Loucy (cell line): Measurements from ENCODE around the gene BST1.

Experiments
- EZH2phosphoT487 ChIP-seq: fragments of 200-600 bp; IDR thresholded peaks from 2 replicates; pipeline ENCODE4 v1.6.1; 2018; ENCODE audit warnings: antibody characterized with exemption, mild to moderate bottlenecking, moderate library complexity, borderline replicate concordance
- TF ChIP-seq, protein P1 (sequence below): fragments of 200-600 bp; sonication (generic); conservative IDR thresholded peaks from 2 replicates; pipeline ENCODE4 v1.5.1; 2014; ENCODE audit warnings: mild to moderate bottlenecking, antibody characterized with exemption, low read length

- TF ChIP-seq, protein P1, sequence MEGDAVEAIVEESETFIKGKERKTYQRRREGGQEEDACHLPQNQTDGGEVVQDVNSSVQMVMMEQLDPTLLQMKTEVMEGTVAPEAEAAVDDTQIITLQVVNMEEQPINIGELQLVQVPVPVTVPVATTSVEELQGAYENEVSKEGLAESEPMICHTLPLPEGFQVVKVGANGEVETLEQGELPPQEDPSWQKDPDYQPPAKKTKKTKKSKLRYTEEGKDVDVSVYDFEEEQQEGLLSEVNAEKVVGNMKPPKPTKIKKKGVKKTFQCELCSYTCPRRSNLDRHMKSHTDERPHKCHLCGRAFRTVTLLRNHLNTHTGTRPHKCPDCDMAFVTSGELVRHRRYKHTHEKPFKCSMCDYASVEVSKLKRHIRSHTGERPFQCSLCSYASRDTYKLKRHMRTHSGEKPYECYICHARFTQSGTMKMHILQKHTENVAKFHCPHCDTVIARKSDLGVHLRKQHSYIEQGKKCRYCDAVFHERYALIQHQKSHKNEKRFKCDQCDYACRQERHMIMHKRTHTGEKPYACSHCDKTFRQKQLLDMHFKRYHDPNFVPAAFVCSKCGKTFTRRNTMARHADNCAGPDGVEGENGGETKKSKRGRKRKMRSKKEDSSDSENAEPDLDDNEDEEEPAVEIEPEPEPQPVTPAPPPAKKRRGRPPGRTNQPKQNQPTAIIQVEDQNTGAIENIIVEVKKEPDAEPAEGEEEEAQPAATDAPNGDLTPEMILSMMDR = peak; percentile 27
- no peak for TF ChIP-seq EZH2phosphoT487
Measured at GRCh38 chr4:15778289-15779241, 75.7 kb downstream of the BST1 start, which contains the start of gene CD38.
